GM21529 (cell line): ENCODE data around the gene NPTX1.
"Not testable (repeated sequence)": the region's sequence is repeated elsewhere in the genome, so short reads cannot be mapped to it uniquely, and the experiment has no call there.

ENCODE experiments used
- ATAC-seq: cut with Tn5 transposase; IDR thresholded peaks from one replicate; pipeline ENCODE4 v1.9.1; 2021; ENCODE audit not compliant: unreplicated experiment

Gene NPTX1

DNA sequence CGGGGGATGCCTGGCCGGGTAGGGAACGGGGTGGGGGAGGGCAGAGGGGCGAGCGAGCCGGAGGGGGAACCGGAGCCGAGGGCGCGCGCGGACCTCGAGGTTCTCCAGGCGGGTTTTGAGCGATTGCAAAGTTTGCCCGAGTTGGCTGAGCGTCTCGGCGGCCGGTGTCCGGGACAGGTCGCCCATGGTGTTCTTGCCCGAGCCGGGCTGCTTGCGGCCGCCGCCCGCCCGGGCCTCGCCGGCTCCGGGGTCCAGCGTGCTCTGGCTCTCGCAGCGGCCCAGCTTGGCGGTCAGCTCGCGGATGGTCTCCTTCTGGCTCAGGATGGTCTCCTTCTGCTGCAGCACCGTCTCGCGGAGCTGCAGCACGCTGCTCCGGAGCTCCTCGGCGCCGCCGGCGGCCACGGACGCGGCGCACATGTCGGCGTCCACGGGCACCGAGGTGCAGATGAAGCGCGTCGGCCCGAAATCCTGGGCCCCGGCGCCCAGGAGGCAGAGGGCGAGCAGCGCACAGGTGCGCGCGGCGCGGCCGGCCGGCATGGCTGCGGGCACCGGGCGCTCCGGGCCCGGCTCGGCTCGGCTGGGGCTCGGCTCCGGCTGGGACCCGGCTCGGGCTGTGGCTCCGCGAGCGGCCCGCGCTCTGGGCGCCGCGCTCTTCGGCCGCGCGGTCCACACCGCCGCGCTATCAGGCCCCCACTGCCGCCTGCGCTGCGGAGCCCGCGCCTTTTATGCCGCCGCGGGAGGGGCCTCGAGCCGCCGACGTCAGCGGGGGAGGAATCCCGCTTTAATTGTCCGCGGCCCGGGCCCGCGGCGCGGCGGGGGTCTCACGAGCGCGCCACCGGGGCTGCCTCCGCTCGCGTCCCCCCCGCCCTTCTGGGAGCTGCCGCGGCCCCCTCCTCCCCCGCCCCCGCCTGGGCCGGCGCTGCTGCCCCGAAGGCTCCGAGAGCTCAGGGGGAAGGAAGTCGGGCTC is at the start of gene NPTX1:
Gene NPTX1, minus strand, starts transcription at position 698 of the 967 bp plus-strand sequence. Its CDS starts 161 bp downstream, at position 537.
- no peak for ATAC-seq

- ATAC-seq, result no peak
Observed at GRCh38 chr17:80523956-80524712, 47.7 kb upstream of the NPTX1 start.

DNA sequence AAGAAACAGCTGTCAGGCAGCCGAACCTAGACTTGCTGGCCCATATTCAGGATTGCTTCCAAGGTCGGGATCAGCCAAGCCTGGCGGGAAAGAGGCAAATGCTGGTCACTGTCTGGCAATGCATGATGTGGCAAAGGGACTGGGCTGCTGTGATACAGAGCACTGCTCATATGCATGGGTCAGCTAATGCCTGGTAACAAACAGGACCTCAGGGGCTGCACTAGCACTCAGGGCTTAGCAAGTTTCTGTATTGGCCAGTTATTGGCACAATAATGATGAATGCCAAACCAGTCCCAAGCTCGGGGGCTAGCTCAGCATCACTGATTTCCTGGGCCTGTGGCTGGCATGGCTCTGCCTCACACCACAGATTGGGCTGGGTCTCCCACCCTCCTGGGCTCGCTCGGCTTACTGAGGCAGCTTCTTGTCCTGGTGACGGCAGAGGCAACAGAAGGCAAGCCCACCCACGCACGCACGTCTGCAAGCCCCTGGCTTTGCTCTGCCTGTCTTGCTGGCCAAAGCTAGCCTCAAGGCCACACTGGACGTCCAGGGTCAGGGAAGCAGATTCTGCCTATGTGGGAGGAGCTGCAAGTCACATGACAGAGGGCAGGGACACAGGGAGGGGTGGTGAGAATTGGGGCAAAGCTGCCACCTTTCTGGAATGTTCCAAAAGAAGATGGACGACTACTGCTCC is 46.8 kb upstream of the NPTX1 start:
- ATAC-seq, result no peak

GRCh38 chr17:80520810-80521455 is 44.5 kb upstream of the NPTX1 start:
- ATAC-seq, result no peak

- ATAC-seq, result no peak
Observed at GRCh38 chr17:80519091-80519781, 42.8 kb upstream of the NPTX1 start.

GRCh38 chr17:80518392-80518791 is 42.0 kb upstream of the NPTX1 start:
- no peak for ATAC-seq

DNA sequence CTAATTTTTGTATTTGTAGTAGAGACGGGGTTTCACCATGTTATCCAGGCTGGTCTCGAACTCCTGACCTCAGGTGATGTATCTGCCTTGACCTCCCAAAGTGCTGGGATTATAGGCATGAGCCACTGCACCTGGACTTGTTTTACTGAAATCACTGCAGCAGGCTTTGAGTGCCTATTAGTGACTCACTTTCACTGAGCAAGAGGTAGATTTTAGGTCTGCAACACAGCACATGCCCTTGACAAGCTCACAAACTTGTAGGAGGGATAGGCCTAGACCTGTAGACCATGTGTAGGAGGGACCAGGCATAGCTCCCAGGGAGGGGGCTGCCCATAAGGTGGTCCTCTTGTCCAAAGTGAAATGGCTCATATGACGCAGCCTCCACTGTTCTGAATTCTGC is 41.2 kb upstream of the NPTX1 start:
- ATAC-seq, result no peak

DNA sequence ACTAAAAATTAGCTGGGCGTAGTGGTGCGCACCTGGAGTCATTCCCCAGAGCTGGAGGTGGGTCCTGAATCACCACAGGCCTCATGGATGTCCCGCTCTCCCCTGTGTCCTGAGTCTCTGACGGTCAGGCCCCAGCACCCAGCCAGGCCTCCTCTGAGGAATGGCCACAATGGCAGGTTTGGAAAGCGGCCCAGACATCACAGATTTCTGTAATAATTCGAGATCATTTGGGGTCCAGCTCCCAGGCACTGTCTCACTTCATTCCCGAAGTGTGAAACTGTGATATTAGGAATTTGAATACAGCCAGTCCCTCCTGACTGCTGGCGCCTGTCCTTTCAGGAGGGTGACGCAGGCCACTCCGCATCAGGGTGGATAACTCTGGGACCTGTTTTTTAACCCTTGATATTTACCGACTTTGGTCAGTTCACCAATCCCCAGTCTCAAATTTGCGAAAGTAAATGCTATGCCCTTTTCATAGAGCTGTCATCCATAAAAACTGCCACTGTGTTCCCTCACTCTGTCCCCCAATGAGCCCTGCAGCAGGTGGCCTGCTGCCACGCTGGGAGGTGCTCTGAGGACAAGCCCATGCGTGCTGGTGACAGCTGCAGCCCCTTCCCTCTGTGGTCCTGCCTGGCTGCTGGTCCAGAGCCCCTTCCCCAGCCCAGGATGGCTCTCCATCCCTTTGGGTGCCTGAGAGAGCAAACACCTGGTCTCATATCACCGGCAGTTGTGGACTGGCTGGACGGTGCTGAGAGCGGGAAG is 39.9 kb upstream of the NPTX1 start:
- ATAC-seq, result no peak

DNA sequence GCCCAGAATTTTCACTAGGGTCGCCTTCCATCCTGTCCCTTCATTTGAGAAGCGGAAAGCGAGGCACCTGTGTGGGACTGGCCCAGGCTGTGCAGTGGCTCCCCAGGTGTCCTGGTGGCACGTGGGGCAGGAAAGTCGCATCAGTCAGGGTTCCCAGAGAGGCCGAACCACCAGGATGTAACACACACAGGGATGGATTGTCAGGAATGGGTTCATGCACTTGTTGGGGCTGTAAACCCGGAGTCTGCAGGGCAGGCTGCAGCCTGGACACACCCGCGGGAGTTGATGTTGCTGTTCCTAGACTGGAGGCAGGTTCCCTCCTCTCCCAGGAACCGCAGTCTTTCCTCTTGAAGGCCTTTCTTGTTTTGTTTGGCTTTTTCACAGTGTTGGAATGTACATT is 37.5 kb upstream of the NPTX1 start:
- no peak for ATAC-seq

DNA sequence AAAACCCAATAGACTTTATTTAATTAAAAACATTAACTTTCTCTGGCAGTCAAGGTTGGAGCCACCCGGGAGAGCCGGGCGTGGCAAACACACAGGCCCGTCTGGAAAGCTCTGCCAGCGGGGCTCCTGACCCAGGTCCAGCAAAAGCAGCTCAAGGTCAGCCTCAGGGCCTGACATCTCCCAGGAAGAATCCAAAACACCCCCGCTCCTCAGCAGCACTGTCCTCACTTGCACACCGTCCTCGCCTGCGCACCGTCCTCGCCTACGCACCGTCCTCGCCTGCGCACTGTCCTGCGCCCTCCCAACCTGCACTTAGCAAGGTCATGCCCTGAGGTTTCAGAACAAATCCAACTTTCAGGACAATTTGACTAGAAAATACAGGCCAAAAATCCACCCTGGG is 36.8 kb upstream of the NPTX1 start:
- no peak for ATAC-seq

- ATAC-seq, result no peak
Observed at GRCh38 chr17:80512233-80512632, 35.8 kb upstream of the NPTX1 start.

GRCh38 chr17:80511222-80512180 is 35.1 kb upstream of the NPTX1 start:
- ATAC-seq, result no peak

DNA sequence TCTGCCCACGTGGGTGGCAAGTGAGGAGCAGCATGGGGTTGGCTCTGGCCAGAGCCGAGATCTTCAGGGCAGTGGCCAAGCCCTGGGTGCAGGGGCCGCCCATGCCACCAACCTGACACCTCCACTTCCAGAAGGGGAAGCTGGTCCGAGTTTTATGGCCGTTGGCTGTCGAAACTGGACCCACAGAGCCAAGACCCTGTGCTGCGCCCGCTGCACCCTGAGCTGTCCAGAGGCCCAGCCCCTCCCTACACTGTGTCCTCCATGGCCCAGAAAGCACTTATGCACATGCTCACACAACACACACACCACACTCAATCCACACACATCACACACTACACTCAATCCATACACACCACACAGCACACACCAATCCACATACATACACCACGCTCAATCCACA is 34.4 kb upstream of the NPTX1 start:
- ATAC-seq, result no peak

DNA sequence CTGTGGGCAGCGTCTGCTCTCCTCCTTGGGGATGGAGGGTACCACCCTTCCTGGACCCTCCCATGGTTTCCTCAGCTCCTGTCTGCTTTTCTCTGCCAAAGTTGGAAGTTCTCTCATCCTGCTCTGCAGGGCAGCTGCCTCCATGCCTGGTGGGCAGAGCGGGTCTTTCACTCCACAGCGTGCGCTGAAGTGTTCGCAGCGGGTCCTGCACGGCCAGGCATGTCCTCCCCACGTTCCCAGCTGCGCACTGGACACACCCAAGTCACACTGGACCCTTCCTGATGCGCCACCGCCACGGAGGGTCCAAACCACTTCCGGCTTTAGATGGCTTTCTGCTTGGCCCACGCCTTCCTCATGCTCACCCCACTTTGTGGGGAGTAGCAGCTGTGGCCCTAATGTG is 33.7 kb upstream of the NPTX1 start:
- no peak for ATAC-seq

DNA sequence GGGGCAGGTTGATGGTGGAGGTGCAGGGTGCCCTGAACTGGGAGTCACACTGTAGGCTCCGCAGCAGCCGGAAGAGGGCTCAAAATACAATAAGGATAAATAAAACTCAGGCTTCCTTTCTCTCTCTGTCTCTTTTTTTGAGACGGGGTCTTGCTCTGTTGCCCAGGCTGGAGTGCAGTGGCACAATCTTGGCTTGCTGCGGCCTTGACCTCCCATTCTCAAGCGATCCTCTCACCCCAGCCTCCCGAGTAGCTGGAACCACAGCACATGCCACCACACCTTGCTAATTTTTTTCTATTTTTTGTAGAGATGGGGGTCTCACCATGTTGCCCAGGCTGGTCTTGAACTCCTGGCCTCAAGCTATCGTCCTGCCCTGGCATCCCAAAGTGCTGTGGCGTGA is 32.9 kb upstream of the NPTX1 start:
- ATAC-seq, result no peak

DNA sequence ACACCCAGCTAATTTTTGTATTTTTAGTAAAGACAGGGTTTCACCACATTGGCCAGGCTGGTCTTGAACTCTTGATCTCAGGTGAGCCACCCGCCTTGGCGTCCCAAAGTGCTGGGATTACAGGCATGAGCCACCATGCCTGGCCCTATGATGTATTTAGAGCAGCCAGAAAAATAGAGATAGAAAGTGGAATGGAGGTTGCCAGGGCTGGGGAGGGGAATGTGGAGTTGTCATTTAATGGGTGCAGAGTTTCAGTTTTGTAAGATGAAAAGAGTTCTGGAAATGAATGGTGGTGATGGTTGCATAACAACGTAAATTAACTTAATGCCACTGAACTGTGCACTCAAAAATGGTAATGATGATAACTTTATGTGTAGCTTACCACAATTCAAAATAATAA is 31.6 kb upstream of the NPTX1 start:
- ATAC-seq, result no peak

DNA sequence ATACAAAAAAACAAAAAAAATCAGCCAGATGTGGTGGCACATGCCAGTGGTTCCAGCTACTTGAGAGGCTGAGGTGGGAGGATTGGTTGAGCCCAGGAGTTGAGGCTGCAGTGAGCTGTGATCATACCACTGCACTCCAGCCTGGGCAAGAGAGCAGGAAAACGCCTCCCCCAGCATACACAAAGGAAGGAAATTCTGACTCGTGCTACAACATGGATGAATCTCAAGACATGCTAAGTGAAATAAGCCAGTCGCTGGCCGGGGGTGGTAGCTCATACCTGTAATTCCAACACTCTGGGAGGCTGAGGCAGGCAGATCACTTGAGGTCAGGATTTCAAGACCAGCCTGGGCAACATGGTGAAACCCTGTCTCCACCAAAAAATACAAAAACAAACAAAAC is 30.8 kb upstream of the NPTX1 start:
- ATAC-seq, result not testable (repeated sequence)

- no peak for ATAC-seq
Observed at GRCh38 chr17:80504686-80505413, 28.4 kb upstream of the NPTX1 start.
